CD8-positive, alpha-beta memory T cell (primary cell): ENCODE results near the gene AQP12B. TPM values are rescaled to one million over a fixed set of nuclear protein-coding genes. Genes with fewer than 3 reads are reported as not detected.
"Not testable (repeated sequence)": the region's sequence is repeated elsewhere in the genome, so short reads cannot be mapped to it uniquely, and the experiment has no call there.

Source experiments
- CTCF ChIA-PET: fragments of 350-600 bp; sonication (Branson Sonifier 250); formaldehyde crosslinking; loops from one replicate; lab custom pipeline; 2021; ENCODE audit warnings: antibody characterized with exemption; lab: Charles Lee
- POLR2A ChIA-PET: fragments of 350-600 bp; sonication (Branson Sonifier 250); formaldehyde crosslinking; loops from one replicate; lab custom pipeline; 2021; ENCODE audit warnings: antibody characterized with exemption; lab: Charles Lee
- DNase-seq, 5 donors: peaks; one replicate each; pipeline versions ENCODE4 v3.0.0 to v3.0.0-alpha.2; 2020 to 2022; ENCODE audit warnings: mixed read lengths in 1 of 5
- H3K27ac ChIP-seq: one replicate; pipeline ENCODE4 v1.7.0; 2013; ENCODE audit warnings: low read depth, mild to moderate bottlenecking, low read length, moderate library complexity
- H3K27me3 ChIP-seq: 2 replicates; pipeline ENCODE4 v1.7.0; 2013; ENCODE audit warnings: low read length, mild to moderate bottlenecking; ENCODE audit not compliant: insufficient read depth, poor library complexity, severe bottlenecking
- H3K36me3 ChIP-seq: 2 replicates; pipeline ENCODE4 v1.7.0; 2013; ENCODE audit warnings: mild to moderate bottlenecking, low read length, moderate library complexity; ENCODE audit not compliant: insufficient read depth
- H3K4me1 ChIP-seq: 2 replicates; pipeline ENCODE4 v1.7.0; 2013; ENCODE audit warnings: mild to moderate bottlenecking, low read length, moderate library complexity; ENCODE audit not compliant: insufficient read depth
- H3K4me3 ChIP-seq: 2 replicates; pipeline ENCODE4 v1.7.0; 2013; ENCODE audit warnings: mild to moderate bottlenecking, low read length
- H3K9me3 ChIP-seq: 2 replicates; pipeline ENCODE4 v1.7.0; 2013; ENCODE audit warnings: mild to moderate bottlenecking, low read length
- H3K27ac Mint-ChIP-seq, 8 donors: one replicate each; pipeline ENCODE4 v1.8.0; 2020 to 2021; ENCODE audit warnings: mixed read lengths in 8 of 8, mild to moderate bottlenecking in 6 of 8, inconsistent platforms in 3 of 8, moderate library complexity in 3 of 8
- H3K27me3 Mint-ChIP-seq, 2 donors: one replicate each; pipeline ENCODE4 v1.8.0; 2020 to 2021; ENCODE audit warnings: mixed read lengths in 2 of 2, mild to moderate bottlenecking in 1 of 2, moderate library complexity in 1 of 2
- H3K36me3 Mint-ChIP-seq, 3 donors: one replicate each; pipeline ENCODE4 v1.8.0; 2020 to 2021; ENCODE audit warnings: mixed read lengths in 3 of 3, inconsistent platforms in 1 of 3, mild to moderate bottlenecking in 1 of 3
- H3K4me1 Mint-ChIP-seq, 3 donors: one replicate each; pipeline ENCODE4 v1.8.0; 2020 to 2021; ENCODE audit warnings: mixed read lengths in 3 of 3, inconsistent platforms in 1 of 3, mild to moderate bottlenecking in 1 of 3
- H3K4me3 Mint-ChIP-seq, 7 donors: one replicate each; pipeline ENCODE4 v1.8.0; 2020 to 2021; ENCODE audit warnings: mixed read lengths in 7 of 7, mild to moderate bottlenecking in 6 of 7, moderate library complexity in 4 of 7, inconsistent platforms in 2 of 7
- H3K9me3 Mint-ChIP-seq, 5 donors: one replicate each; pipeline ENCODE4 v1.8.0; 2020 to 2022; ENCODE audit warnings: mixed read lengths in 5 of 5, mild to moderate bottlenecking in 3 of 5, moderate library complexity in 2 of 5, inconsistent platforms in 1 of 5
- polyA plus RNA-seq: library from polyadenylated mRNA; unstranded; fragments of 300-500 nt; fragmentation: Illumina TruSeq; gene quantifications from one replicate; pipeline ENCODE4 v1.2.3, GENCODE V29; 2021
- total RNA-seq, 2 experiments: library from RNA; stranded (reverse); gene quantifications; one replicate each; pipeline ENCODE4 v1.2.3, GENCODE V29; 2021

Gene AQP12B, protein sequence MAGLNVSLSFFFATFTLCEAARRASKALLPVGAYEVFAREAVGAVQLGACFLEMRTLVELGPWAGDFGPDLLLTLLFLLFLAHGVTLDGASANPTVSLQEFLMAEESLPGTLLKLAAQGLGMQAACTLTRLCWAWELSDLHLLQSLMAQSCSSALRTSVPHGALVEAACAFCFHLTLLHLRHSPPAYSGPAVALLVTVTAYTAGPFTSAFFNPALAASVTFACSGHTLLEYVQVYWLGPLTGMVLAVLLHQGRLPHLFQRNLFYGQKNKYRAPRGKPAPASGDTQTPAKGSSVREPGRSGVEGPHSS
- total RNA-seq (not detected), polyA plus RNA-seq (not detected)

DNA sequence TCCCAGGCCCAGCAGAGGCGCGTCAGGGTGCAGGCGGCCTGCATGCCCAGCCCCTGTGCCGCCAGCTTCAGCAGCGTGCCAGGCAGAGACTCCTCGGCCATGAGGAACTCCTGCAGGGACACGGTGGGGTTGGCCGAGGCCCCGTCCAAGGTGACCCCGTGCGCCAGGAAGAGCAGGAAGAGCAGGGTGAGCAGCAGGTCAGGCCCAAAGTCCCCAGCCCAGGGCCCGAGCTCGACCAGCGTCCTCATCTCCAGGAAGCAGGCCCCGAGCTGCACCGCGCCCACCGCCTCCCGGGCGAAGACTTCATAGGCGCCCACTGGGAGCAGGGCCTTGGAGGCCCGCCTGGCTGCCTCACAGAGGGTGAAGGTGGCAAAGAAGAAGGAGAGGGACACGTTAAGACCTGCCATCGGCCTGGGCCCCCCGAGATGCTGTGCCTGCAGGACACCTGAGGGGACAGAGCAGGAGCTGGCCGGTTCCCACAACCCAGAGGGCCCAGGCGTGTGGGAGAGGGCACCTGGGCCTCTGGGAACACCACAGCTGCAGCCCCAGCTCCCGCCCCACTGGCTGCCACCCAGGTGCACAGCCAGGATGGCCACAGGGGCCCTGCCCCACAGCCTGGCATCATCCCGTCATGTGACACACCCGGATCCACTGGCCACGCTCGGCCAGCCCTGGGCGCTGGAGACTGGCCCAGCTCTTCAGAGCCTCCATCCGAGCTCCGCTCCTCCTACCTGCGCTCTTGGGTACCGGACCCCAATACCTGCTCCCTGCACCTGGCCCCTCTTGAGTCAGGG lies at the start of gene AQP12B:
Gene AQP12B (minus strand): TSS at position 455 of the 794 bp plus-strand sequence. CDS start 48 bp downstream, at position 407.
- H3K9me3 ChIP-seq, POLR2A ChIA-PET, H3K4me3 ChIP-seq, H3K27me3 Mint-ChIP-seq, H3K36me3 ChIP-seq, H3K36me3 Mint-ChIP-seq, H3K9me3 Mint-ChIP-seq, H3K27me3 ChIP-seq, DNase-seq, H3K4me1 ChIP-seq, H3K27ac ChIP-seq, CTCF ChIA-PET: not testable (repeated sequence)
- peak within 1 kb of the TSS in 1 of 8 donors; percentile 36 for H3K27ac Mint-ChIP-seq
- peak within 1 kb of the TSS in 6 of 7 donors; percentile 23 to 70 (median 58) for H3K4me3 Mint-ChIP-seq
- H3K4me1 Mint-ChIP-seq, result peaks cover 6 to 16% (median 11%) of the 10 kb centered on the region in 3 donors

DNA sequence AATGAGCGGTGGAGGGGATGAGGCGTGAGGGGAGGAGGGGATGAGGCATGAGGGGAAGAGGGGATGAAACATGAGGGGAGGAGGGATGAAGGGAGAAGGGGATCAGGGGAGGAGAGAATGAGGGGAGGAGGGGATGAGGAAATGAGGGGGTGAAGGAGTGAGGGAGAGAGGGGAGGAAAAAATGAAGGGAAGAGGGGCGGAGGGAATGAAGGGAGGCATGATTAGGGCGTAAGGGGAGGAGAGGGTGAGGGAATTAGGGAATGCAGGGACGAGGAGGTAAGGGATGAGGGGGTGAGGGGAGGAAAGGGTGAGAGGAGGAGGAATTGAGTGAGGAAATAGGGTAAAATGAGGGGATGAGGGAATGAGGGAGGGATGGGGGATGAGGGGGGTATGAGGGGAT lies 49.5 kb upstream of the AQP12B start:
- Histone ChIP-seq H3K27me3 (no peaks in the 10 kb centered on the region), H3K4me1 (no peaks in the 10 kb centered on the region), H3K36me3 (no peaks in the 10 kb centered on the region), H3K27ac (no peak overlapping the region), H3K4me3 (no peak overlapping the region), H3K9me3 (no peaks in the 10 kb centered on the region)
- peaks cover 2 to 14% of the 10 kb centered on the region in 2 donors for H3K27me3 Mint-ChIP-seq
- no peak overlapping the region for H3K27ac Mint-ChIP-seq
- H3K36me3 Mint-ChIP-seq, result no peaks in the 10 kb centered on the region
- CTCF ChIA-PET, result no interaction called here
- no peaks in the 10 kb centered on the region for H3K9me3 Mint-ChIP-seq
- no peak overlapping the region for H3K4me3 Mint-ChIP-seq
- POLR2A ChIA-PET, result no interaction called here
- no peak for DNase-seq
- no peaks in the 10 kb centered on the region for H3K4me1 Mint-ChIP-seq

DNA sequence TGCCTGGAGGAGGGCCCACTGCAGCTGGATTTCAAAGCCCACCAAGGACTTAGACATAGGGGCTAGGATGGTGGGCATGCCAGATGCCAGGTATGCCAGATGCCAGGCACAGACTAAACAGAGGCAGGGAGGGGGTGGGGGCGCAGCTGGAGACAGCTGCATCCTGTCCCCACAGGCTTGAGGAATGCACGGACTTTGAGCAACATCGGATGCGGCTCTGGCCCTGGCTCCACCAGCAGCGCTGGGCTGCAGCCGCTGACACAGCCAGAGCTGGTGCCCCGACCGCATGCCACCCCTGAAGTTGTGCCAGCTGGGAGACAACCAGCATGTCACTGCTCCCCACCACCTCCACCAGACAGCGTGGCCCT lies 48.5 kb upstream of the AQP12B start:
- Histone ChIP-seq H3K36me3 (no peaks in the 10 kb centered on the region), H3K9me3 (no peaks in the 10 kb centered on the region), H3K27ac (no peak overlapping the region), H3K27me3 (no peaks in the 10 kb centered on the region), H3K4me3 (no peak overlapping the region), H3K4me1 (no peaks in the 10 kb centered on the region)
- no peaks in the 10 kb centered on the region for H3K36me3 Mint-ChIP-seq
- no peaks in the 10 kb centered on the region for H3K4me1 Mint-ChIP-seq
- ChIA-PET CTCF (no interaction called here), POLR2A (no interaction called here)
- peaks cover 2 to 17% of the 10 kb centered on the region in 2 donors for H3K27me3 Mint-ChIP-seq
- DNase-seq, result no peak
- no peak overlapping the region for H3K4me3 Mint-ChIP-seq
- H3K9me3 Mint-ChIP-seq, result no peaks in the 10 kb centered on the region
- no peak overlapping the region for H3K27ac Mint-ChIP-seq

DNA sequence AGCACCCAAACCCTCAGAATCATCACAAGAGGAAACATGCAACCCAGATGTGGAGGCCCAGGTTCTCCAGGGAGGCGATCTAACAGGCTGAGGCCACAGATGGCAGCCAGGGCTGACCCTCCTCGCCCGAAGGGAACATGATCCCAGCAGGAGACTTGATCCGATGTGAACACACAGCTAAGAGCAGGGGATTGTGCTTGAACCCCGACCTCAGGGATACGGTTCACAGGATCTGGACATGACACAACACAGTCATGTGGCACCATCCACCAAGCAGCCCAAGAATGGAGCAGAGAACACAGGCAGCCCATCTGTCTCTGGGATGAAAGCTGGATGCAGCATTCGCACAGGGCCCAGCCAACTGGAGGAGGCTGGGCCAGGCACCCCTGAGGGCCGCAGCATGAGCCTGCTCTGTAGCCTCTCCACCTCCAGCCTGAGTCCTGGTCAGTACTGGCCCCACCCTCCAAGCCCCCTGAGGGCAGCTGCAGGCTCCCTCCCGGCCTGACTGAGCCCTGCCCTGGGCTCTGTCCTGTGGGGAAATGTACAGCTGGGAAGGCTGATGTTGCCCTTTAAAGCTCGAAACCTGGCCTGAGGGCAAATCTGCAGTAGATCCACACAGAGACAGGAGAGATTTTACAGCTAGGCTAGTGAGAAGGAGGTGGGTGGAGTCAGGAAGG lies 48.0 kb upstream of the AQP12B start:
- Mint-ChIP-seq H3K4me3 (no peak overlapping the region), H3K27me3 (peaks cover 2 to 17% of the 10 kb centered on the region in 2 donors), H3K27ac (peak overlapping the region in 1 of 8 donors; percentile 60), H3K4me1 (no peaks in the 10 kb centered on the region), H3K9me3 (no peaks in the 10 kb centered on the region), H3K36me3 (no peaks in the 10 kb centered on the region)
- no peak overlapping the region for H3K27ac ChIP-seq
- H3K9me3 ChIP-seq, result no peaks in the 10 kb centered on the region
- ChIA-PET CTCF (no interaction called here), POLR2A (no interaction called here)
- no peak overlapping the region for H3K4me3 ChIP-seq
- no peaks in the 10 kb centered on the region for H3K36me3 ChIP-seq
- no peaks in the 10 kb centered on the region for H3K27me3 ChIP-seq
- no peak for DNase-seq
- H3K4me1 ChIP-seq, result no peaks in the 10 kb centered on the region

DNA sequence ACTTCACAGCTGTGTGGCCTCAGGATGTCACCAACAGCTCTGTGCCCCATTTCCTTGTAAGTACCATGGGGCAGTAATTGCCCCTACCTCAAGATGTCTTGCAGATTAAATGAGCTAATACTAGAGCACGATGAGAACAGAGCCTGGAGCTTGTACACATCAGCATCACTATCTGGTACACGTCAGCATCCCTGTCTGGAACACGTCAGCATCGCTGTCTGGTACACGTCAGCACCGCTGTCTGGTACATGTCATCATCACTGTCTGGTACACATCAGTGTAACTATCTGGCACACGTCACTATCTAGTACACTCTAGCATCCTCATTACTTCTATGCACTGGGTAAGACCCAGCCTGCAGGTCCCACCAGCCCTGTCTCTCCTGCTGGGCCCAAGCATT lies 46.1 kb upstream of the AQP12B start:
- Histone ChIP-seq H3K4me3 (no peak overlapping the region), H3K27me3 (no peaks in the 10 kb centered on the region), H3K27ac (no peak overlapping the region), H3K36me3 (no peaks in the 10 kb centered on the region), H3K9me3 (no peaks in the 10 kb centered on the region), H3K4me1 (no peaks in the 10 kb centered on the region)
- no peaks in the 10 kb centered on the region for H3K36me3 Mint-ChIP-seq
- H3K9me3 Mint-ChIP-seq, result no peaks in the 10 kb centered on the region
- POLR2A ChIA-PET, result no interaction called here
- H3K4me1 Mint-ChIP-seq, result no peaks in the 10 kb centered on the region
- peaks cover 2 to 17% of the 10 kb centered on the region in 2 donors for H3K27me3 Mint-ChIP-seq
- no peak overlapping the region for H3K4me3 Mint-ChIP-seq
- CTCF ChIA-PET, result no interaction called here
- no peak for DNase-seq
- no peak overlapping the region for H3K27ac Mint-ChIP-seq

DNA sequence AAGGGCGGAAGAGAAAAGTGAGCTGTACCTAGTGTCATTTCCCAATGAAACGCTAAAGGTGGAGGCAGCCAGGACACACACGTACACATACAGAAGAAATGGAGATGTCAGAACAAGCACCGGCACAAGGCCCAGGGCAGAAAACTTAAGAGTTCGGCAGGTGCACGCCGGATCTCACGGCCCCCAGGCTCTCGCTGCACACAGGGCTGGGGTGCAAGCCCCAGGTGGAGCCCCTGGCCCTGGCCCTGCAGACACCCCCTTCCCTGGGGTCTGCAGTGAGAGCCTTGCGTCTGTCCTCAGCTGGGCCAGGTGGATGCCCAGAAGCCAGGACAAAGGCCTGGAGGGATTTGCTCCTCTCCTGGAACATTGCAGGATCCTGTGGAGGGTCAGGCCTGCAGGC lies 45.7 kb upstream of the AQP12B start:
- Mint-ChIP-seq H3K27me3 (peaks cover 2 to 17% of the 10 kb centered on the region in 2 donors), H3K4me3 (no peak overlapping the region), H3K4me1 (no peaks in the 10 kb centered on the region), H3K9me3 (no peaks in the 10 kb centered on the region), H3K36me3 (no peaks in the 10 kb centered on the region), H3K27ac (no peak overlapping the region)
- H3K9me3 ChIP-seq, result no peaks in the 10 kb centered on the region
- H3K4me3 ChIP-seq, result no peak overlapping the region
- POLR2A ChIA-PET, result no interaction called here
- no peaks in the 10 kb centered on the region for H3K36me3 ChIP-seq
- CTCF ChIA-PET, result no interaction called here
- no peaks in the 10 kb centered on the region for H3K4me1 ChIP-seq
- no peak for DNase-seq
- H3K27ac ChIP-seq, result no peak overlapping the region
- H3K27me3 ChIP-seq, result no peaks in the 10 kb centered on the region

DNA sequence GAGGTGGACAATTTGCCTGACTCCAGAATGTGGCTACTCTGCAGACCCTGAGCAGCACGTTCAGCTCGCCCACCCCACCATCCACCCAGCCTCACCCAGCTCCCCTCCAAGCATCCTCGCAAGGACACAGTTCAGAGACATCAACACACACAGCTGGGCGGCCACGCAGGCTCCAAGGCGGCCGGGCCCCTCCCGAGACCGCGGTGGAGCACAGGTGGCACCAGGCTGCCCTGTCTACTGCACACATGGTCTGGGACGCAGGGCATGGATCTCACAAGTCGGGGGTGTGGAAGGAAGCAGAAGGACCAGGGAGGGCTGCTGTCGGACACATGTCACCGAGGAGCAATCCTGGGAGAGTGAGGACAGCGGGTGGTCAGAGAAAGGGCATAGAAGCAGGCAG lies 45.2 kb upstream of the AQP12B start:
- Mint-ChIP-seq H3K27ac (no peak overlapping the region), H3K4me1 (no peaks in the 10 kb centered on the region), H3K9me3 (no peaks in the 10 kb centered on the region), H3K4me3 (no peak overlapping the region), H3K27me3 (peaks cover 2 to 17% of the 10 kb centered on the region in 2 donors), H3K36me3 (no peaks in the 10 kb centered on the region)
- ChIA-PET POLR2A (no interaction called here), CTCF (no interaction called here)
- no peak for DNase-seq
- H3K4me3 ChIP-seq, result no peak overlapping the region
- H3K9me3 ChIP-seq, result no peaks in the 10 kb centered on the region
- no peaks in the 10 kb centered on the region for H3K27me3 ChIP-seq
- H3K4me1 ChIP-seq, result no peaks in the 10 kb centered on the region
- no peak overlapping the region for H3K27ac ChIP-seq
- H3K36me3 ChIP-seq, result no peaks in the 10 kb centered on the region

DNA sequence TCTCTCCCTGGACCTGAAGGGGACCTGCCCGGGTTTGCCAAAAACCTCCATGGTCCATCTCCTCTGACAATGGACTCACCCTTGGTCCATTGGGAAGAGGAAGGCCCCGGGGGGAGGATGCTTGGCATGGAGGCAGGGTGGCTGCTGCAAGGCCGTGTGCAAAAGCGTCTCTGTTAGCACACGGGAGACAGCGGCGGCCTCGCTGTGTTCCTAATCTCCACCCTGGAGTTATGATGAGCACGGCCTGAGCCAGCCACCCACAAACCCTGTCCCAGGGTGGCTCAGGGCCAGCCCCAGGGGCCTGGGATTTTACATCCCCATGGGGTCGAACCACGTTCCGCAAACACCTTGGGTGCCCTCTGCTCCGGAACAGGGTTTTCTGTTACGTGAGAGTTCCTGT lies 44.8 kb upstream of the AQP12B start:
- Histone ChIP-seq H3K27ac (no peak overlapping the region), H3K4me1 (no peaks in the 10 kb centered on the region), H3K36me3 (no peaks in the 10 kb centered on the region), H3K27me3 (no peaks in the 10 kb centered on the region), H3K4me3 (no peak overlapping the region), H3K9me3 (no peaks in the 10 kb centered on the region)
- Mint-ChIP-seq H3K27ac (no peak overlapping the region), H3K9me3 (no peaks in the 10 kb centered on the region), H3K36me3 (no peaks in the 10 kb centered on the region), H3K4me3 (no peak overlapping the region), H3K4me1 (no peaks in the 10 kb centered on the region), H3K27me3 (peaks cover 2 to 17% of the 10 kb centered on the region in 2 donors)
- CTCF ChIA-PET, result no interaction called here
- DNase-seq, result no peak
- POLR2A ChIA-PET, result no interaction called here
